Keratinocyte (primary cell): Measurements from ENCODE around the gene HOXA6. TPM values are rescaled to one million over a fixed set of nuclear protein-coding genes. Genes with fewer than 3 reads are reported as not detected.
A peak's percentile ranks its signal among the peaks of the same experiment; 100 is the strongest.

Source experiments
- DNase-seq: peaks from one replicate; pipeline ENCODE4 v3.0.0-alpha.2; 2011; ENCODE audit warnings: low read depth, missing footprints, low spot score
- FAIRE-seq: peaks from 2 replicates; lab custom pipeline; 2011; peaks lifted over from hg19 to GRCh38; lab: Jason Lieb, UNC
- H2AFZ ChIP-seq: 2 replicates; pipeline ENCODE4 v1.6.0; 2012; ENCODE audit warnings: low read length, control low read depth, inconsistent platforms; ENCODE audit not compliant: control insufficient read depth
- H3K27ac ChIP-seq: 2 replicates; pipeline ENCODE4 v1.5.1; 2011; ENCODE audit warnings: low read length; ENCODE audit not compliant: control insufficient read depth, insufficient read depth
- H3K27me3 ChIP-seq: 3 replicates; pipeline ENCODE4 v1.6.0; 2011; ENCODE audit warnings: low read length; ENCODE audit not compliant: control insufficient read depth, insufficient read depth; ENCODE audit errors: extremely low read depth
- H3K36me3 ChIP-seq, 2 experiments: 2 replicates in 1 of 2; 3 replicates in 1 of 2; pipeline ENCODE4 v1.5.1; 2011; ENCODE audit warnings: low read length in 2 of 2, mild to moderate bottlenecking in 1 of 2; ENCODE audit not compliant: control insufficient read depth in 2 of 2, insufficient read depth in 2 of 2; ENCODE audit errors: extremely low read depth in 1 of 2
- H3K4me1 ChIP-seq: 3 replicates; pipeline ENCODE4 v1.5.1; 2011; ENCODE audit warnings: low read length; ENCODE audit not compliant: control insufficient read depth, insufficient read depth; ENCODE audit errors: extremely low read depth
- H3K4me2 ChIP-seq: 3 replicates; pipeline ENCODE4 v1.6.0; 2011; ENCODE audit warnings: low read depth, low read length; ENCODE audit not compliant: control insufficient read depth, insufficient read depth; ENCODE audit errors: extremely low read depth
- H3K4me3 ChIP-seq, 3 experiments: fragments of 200-600 bp in 1 of 3; sonication (generic) in 1 of 3; 2 replicates in 2 of 3; 3 replicates in 1 of 3; pipeline ENCODE4 v1.5.1; 2011 to 2016; ENCODE audit warnings: low read length in 3 of 3, mild to moderate bottlenecking in 3 of 3, control low read depth in 2 of 3, inconsistent platforms in 1 of 3, low read depth in 1 of 3, mixed read lengths in 1 of 3, mixed run types in 1 of 3, moderate library complexity in 1 of 3; ENCODE audit not compliant: control insufficient read depth in 2 of 3, insufficient read depth in 2 of 3; ENCODE audit errors: extremely low read depth in 1 of 3
- H3K79me2 ChIP-seq: 2 replicates; pipeline ENCODE4 v1.6.0; 2012; ENCODE audit warnings: low read length; ENCODE audit not compliant: control insufficient read depth, insufficient read depth
- H3K9ac ChIP-seq: 3 replicates; pipeline ENCODE4 v1.6.0; 2011; ENCODE audit warnings: low read length; ENCODE audit not compliant: control insufficient read depth, insufficient read depth; ENCODE audit errors: extremely low read depth
- H3K9me1 ChIP-seq: 3 replicates; pipeline ENCODE4 v1.6.0; 2011; ENCODE audit warnings: low read length; ENCODE audit not compliant: control insufficient read depth, insufficient read depth; ENCODE audit errors: extremely low read depth
- H3K9me3 ChIP-seq: 2 replicates; pipeline ENCODE4 v1.5.1; 2012; ENCODE audit warnings: low read depth, low read length; ENCODE audit not compliant: control insufficient read depth
- H4K20me1 ChIP-seq: 3 replicates; pipeline ENCODE4 v1.6.0; 2011; ENCODE audit warnings: low read length; ENCODE audit not compliant: control insufficient read depth, insufficient read depth; ENCODE audit errors: extremely low read depth
- EZH2 ChIP-seq: IDR thresholded peaks from one replicate; pipeline ENCODE4 v1.6.1; 2012; ENCODE audit warnings: inconsistent platforms, mild to moderate bottlenecking, low read length, moderate library complexity
- dilution Hi-C: fragments of 300-500 bp; cut with MboI; formaldehyde crosslinking; loops from one replicate; pipeline ENCODE4 v1.7.0; 2020; ENCODE audit warnings: low sequenced_read_pairs; ENCODE audit not compliant: extremely low pct_ligation_motif_present
- polyA plus RNA-seq, 5 experiments: library from polyadenylated mRNA; depleted of rRNA in 3 of 5; stranded (reverse) in 3 of 5; stranded (forward) in 1 of 5; unstranded in 1 of 5; fragments of >200 nt; gene quantifications; 1 replicate in 1 of 5; 2 replicates in 3 of 5; 3 replicates in 1 of 5; pipeline versions ENCODE4 v1.2.1 to v1.2.3, GENCODE V29; 2011 to 2012; ENCODE audit warnings: missing spikeins in 2 of 5, low read depth in 1 of 5, low replicate concordance in 1 of 5
- TF ChIP-seq, protein P1 (sequence below), 3 experiments: IDR thresholded peaks in 1 of 3; conservative IDR thresholded peaks in 1 of 3; optimal IDR thresholded peaks in 1 of 3; 2 replicates in 2 of 3; 3 replicates in 1 of 3; pipeline versions ENCODE3 to v1.5.1; 2011; ENCODE audit warnings: low read length in 3 of 3, mild to moderate bottlenecking in 3 of 3, moderate library complexity in 2 of 3, control low read depth in 1 of 3, inconsistent platforms in 1 of 3; ENCODE audit not compliant: insufficient read depth in 2 of 3; ENCODE audit errors: extremely low read depth in 1 of 3

Gene HOXA6
- polyA plus RNA-seq, 1 donor (not counting 4 experiments of a cell fraction or from before 2014, with no cell fraction given) = 0.54 TPM

DNA sequence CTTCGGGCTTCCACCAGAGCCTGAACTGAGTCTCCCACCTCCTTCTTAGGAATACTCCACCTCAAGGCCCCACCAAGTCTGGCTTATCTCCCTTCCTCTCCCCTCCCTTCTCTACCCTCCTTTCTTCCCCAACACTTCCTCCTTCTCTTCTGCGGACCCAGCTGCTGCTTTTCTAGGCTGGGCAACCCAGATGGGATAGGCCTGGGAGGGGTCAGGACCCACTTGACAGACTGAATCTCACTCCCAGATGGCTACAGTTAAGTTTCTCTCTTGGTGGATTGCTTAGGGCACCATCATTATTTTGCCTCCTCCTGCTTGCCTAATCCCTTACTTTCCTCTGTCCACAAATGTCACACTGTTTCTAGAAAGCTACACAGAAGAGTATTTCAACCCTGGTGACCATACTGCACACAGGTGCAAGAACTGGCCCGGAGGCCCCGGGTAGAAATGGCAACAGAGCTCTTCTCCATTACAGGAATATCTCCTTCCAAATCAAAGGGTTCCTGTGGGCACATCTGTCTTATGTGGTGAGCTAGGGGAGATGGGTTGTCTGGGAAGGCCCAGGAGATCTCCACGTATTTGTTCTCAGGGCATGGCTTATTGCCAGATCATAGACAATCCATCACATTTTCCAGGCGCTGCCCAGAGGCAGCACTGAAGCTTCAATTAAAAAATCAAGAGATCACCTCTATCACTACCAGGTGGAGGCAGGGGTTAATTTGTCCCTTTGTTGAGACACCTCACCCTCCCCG lies 42.6 kb upstream of the HOXA6 start:
- Histone ChIP-seq H3K36me3 (no peaks in the 10 kb centered on the region), H3K9me3 (no peaks in the 10 kb centered on the region), H3K9me1 (no peaks in the 10 kb centered on the region), H3K4me3 (no peak overlapping the region), H3K4me1 (peaks cover 6% of the 10 kb centered on the region), H3K27ac (no peak overlapping the region), H4K20me1 (no peaks in the 10 kb centered on the region), H3K9ac (no peak overlapping the region), H3K79me2 (no peaks in the 10 kb centered on the region), H3K4me2 (no peak overlapping the region), H3K27me3 (peaks cover 96% of the 10 kb centered on the region), H2AFZ (no peak overlapping the region)
- TF ChIP-seq, protein P1, sequence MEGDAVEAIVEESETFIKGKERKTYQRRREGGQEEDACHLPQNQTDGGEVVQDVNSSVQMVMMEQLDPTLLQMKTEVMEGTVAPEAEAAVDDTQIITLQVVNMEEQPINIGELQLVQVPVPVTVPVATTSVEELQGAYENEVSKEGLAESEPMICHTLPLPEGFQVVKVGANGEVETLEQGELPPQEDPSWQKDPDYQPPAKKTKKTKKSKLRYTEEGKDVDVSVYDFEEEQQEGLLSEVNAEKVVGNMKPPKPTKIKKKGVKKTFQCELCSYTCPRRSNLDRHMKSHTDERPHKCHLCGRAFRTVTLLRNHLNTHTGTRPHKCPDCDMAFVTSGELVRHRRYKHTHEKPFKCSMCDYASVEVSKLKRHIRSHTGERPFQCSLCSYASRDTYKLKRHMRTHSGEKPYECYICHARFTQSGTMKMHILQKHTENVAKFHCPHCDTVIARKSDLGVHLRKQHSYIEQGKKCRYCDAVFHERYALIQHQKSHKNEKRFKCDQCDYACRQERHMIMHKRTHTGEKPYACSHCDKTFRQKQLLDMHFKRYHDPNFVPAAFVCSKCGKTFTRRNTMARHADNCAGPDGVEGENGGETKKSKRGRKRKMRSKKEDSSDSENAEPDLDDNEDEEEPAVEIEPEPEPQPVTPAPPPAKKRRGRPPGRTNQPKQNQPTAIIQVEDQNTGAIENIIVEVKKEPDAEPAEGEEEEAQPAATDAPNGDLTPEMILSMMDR (optimal IDR thresholded peaks at IDR 0.05 in 1 of 3, IDR thresholded peaks at IDR 0.05 in 1 of 3, conservative IDR thresholded peaks at IDR 0.05 in 1 of 3; ENCODE audit: extremely low read depth in 1 of 3, insufficient read depth in 2 of 3, low read length in 3 of 3) = no peak
- TF ChIP-seq EZH2 = peak; percentile 19
- no peak for DNase-seq
- FAIRE-seq = no peak
- dilution Hi-C loops = no loop called here

DNA sequence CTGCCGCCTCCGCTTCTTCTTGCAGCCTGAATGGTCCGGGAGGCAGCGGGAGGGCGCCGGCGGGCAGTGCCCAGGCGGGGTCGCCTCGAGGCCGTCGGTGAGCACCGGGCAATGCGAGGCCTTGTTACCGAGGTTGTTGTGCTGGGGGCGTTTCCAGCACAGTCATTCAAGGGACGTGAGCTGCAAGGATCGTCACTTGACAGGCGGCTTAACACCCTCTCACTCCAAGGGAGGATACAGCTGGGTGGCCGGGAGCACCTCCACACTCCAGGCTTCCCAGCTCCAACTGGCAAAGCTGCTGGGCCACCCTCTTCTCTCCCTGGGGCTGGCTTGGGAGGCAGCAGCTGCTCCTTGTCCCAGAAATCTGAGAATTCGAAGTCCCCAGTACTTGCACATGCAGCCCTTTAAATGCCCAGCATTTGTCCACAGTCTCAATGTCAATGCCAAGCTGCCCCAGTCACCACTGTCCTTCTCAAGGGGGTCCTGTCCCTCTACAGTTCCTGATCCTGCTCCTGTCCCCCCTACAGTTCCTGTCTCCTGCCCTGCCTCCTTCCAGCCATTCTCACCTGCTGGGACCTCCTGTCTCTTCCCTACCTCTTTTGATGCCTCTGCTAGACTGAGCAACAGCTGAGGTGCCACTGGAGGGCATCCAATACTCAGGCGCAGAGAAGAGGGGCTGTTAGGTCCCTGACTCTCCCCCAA lies 41.9 kb upstream of the HOXA6 start:
- Histone ChIP-seq H3K4me2 (no peak overlapping the region), H3K79me2 (no peaks in the 10 kb centered on the region), H3K9ac (no peak overlapping the region), H3K27ac (no peak overlapping the region), H3K4me1 (peaks cover 10% of the 10 kb centered on the region), H2AFZ (no peak overlapping the region), H3K27me3 (peaks cover 96% of the 10 kb centered on the region), H3K9me3 (no peaks in the 10 kb centered on the region), H3K9me1 (no peaks in the 10 kb centered on the region), H3K36me3 (no peaks in the 10 kb centered on the region), H3K4me3 (no peak overlapping the region), H4K20me1 (no peaks in the 10 kb centered on the region)
- dilution Hi-C loops = no loop called here
- FAIRE-seq (no peak), DNase-seq (no peak)
- TF ChIP-seq, protein P1 (optimal IDR thresholded peaks at IDR 0.05 in 1 of 3, IDR thresholded peaks at IDR 0.05 in 1 of 3, conservative IDR thresholded peaks at IDR 0.05 in 1 of 3; ENCODE audit: extremely low read depth in 1 of 3, insufficient read depth in 2 of 3, low read length in 3 of 3) = no peak
- TF ChIP-seq EZH2 = no peak
